GM21367 (cell line): ENCODE results near the gene MRGPRF.

Experiments
- ATAC-seq: cut with Tn5 transposase; IDR thresholded peaks from one replicate; pipeline ENCODE4 v1.9.1; 2021; ENCODE audit not compliant: unreplicated experiment

MRGPRF gene, protein sequence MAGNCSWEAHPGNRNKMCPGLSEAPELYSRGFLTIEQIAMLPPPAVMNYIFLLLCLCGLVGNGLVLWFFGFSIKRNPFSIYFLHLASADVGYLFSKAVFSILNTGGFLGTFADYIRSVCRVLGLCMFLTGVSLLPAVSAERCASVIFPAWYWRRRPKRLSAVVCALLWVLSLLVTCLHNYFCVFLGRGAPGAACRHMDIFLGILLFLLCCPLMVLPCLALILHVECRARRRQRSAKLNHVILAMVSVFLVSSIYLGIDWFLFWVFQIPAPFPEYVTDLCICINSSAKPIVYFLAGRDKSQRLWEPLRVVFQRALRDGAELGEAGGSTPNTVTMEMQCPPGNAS

GRCh38 chr11:69013009-69013951 is at the start of gene MRGPRF:
TSS of gene MRGPRF (minus strand) at chr11:69013246. CDS start at chr11:69009901, 3,345 bp downstream.
- ATAC-seq, result no peak

DNA sequence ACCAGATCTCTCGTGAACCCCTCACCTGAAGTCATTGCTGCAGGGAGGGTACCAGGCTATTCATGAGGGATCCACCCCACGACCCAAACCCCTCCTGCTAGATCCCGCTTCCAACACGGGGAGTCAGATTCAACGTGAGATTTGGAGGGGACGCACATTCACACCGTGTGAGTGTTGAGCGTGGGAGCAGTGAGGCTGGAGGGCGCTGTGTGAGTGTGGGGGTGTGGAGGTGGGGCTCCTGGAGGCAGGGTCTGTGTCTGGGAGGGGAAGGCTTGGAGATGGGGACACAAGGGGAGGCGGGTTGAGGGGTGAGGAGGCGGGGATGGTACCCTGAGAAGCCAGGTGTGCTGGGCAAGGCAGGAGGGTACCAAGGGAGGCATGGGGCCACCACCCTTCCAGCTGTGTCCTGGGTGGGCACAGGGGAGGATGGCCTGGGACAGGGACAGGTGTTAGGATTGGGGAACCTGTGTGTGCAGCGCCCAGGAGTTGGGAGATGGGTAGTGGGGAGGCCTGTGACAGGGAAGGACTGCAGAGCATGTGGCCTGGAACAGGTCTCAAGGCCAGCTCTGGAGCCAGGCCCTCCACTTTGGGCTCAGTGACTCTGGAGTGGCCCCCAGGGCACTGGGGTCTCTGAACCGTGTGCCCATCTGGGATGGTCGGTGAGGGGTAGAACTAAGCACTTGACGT is 49.3 kb upstream of the MRGPRF start:
- no peak for ATAC-seq

DNA sequence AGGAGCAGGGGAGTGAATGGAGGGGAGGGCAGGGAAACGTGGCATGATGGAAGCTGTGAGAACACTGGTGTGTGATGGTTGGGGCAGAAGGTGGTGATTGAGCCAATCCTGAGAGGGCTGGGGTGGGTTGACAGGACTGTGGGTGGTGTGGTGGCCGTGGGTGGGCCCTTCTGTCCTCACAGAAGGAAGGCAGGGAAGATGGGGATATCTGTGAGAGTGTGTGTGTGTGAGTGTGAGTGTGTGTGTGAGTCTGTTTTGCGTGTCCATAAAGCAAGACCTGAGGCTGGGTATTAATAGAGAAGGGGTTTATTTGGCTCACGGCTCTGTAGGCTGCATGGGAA is 48.6 kb upstream of the MRGPRF start:
- no peak for ATAC-seq

GRCh38 chr11:69060806-69061712 is 48.0 kb upstream of the MRGPRF start:
- no peak for ATAC-seq

DNA sequence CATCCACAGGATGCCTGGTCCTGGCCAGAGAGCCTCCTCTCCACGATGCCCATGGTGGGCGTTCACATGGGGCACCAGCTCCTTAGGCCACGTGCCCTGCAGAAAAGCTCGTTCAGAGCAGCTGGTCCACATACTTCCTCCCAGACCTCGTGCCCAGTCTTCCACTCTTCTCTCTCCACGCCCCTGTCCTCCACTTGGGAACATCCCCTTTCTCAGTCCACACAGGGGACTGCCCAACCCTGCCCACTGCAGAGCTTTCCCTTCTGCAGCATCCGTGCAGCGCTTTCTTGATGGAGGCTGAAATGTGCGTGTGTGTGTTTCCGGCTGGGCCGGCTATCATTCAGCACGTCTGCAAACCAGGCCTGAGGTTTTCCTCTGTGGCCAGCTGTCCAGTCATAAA is 46.9 kb upstream of the MRGPRF start:
- ATAC-seq, result no peak

DNA sequence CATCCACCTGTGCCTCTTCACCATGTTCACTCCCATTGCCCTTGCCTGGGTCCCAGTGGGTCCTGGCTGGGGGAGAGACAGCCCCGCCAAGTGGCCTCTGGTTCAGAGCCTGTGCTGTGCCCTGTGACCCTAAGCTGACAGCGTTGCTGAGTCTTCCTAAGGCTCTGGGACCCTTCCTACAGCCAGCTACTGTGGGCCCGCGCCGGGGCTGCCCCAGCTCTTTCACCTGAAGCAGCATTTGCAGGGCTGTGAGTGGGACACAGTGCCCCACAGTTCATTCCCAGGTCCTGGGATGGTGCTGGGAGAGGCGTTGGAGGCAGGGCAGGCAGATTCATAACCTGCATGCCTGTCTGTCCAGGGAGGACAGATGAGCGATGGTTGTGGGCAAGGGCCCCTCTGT is 46.4 kb upstream of the MRGPRF start:
- no peak for ATAC-seq

DNA sequence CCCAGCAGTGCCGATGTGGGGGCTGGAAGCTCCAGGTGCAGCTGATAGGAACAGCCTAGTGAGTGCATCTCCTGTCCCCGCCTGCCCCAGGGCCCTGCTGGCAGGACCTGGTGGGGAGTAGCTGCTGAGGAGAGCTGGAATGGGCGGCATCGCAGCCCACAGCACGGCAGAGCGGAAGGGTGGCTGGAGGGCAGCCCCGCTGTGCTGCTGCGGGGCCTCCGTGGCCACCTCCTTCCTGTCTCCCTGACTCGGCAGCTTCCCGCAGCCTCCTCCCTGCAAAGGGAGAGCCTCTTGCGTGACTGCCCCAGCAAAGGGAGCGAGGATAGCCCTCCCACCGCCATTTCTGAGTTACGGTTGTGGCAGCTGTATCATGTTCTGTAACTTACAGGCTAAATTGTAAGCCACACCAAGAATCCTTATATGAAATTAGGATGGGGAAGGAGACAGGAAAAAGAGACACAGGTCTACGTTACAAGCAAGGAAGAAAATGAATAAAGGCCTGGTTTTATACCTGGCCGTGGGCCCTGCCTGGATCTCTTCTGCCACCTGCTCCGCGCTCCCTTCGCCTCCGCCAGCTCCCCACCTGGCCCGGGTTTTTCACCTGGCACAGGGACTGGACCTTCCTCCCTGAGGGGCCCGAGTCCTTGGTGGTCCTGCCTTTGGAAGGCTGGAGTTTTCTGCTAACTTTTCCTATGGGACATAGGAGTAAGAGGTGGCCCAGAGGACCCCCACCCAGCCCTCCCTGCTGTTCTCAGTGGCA is 45.6 kb upstream of the MRGPRF start:
- no peak for ATAC-seq

GRCh38 chr11:69057801-69058200 is 44.8 kb upstream of the MRGPRF start:
- no peak for ATAC-seq

DNA sequence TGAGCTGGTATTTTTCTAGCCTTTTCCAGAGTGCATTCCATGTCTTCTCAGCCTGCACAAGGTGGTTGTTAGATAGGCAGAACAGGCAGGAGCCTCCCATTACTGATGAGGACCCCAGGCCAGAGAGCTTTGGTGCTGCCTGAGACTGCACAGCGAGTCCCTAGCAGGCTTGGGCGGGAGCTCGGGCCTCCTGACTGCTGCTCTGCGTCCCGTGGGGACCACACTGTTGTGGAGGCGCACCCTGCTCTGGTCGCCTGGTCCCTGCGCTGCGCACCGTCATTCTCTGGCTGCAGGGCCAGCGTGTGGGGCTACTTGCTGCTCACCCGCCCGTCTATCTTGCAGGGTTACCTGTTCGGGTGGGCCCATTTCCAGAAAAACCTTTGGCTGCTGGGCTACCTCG is 44.2 kb upstream of the MRGPRF start:
- no peak for ATAC-seq

GRCh38 chr11:69055598-69056516 is 42.8 kb upstream of the MRGPRF start:
- ATAC-seq, result peak; percentile 55

DNA sequence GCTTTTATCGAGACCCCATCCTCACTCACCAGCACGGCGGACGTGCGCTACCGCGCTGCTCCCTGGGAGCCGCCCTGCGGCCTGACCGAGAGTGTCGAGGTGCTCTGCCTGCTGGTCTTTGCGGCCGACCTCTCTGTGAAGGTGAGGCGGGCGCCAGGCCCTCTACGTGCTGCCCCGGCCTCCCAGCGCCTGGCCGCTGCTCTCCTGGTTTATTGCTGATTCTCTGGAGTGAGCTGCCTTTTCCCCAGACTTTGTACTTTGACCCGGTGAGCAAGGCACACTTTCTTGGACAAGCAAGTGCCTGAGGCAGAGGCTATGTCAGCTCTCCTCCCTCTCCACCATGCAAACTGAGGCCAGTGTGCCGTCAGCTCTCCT is 42.2 kb upstream of the MRGPRF start:
- no peak for ATAC-seq

DNA sequence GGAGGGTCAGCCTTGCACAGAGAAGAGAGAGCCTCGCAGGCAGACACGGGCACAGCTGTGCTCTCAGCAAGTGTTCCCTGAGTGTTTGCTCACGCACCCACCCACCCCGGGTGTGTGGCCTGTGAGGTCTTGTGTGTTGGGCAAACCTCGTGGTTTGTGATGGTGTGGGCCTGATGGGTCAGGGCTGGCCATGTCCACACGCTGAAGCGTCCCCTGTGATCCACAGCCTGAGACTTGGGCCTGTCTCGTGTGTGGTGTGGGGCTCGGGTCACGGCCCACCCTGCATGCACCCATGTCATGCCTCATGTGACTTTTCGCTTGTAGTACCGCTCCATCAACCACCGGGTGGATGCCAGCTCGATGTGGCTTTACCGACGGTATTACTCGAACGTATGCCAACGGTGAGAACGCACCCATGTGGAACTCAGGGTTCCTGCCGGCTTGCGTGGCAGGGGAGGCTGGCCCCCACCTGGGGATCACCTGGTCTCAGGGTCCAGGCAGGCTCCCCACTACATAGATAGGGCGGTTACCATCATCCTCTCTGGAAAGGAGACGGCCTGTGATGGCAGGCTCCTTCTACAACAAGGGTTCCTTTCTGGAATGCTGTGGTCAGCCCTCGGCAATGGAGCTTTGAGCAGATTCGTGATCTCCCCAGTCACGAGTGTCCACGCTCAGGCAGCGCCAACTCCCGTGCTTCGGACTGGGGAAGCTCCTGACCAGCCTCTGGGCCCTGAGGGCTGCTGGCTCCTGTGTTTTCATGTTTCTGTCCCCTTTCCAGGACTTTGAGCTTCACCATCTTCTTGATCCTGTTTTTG is 41.6 kb upstream of the MRGPRF start:
- no peak for ATAC-seq

DNA sequence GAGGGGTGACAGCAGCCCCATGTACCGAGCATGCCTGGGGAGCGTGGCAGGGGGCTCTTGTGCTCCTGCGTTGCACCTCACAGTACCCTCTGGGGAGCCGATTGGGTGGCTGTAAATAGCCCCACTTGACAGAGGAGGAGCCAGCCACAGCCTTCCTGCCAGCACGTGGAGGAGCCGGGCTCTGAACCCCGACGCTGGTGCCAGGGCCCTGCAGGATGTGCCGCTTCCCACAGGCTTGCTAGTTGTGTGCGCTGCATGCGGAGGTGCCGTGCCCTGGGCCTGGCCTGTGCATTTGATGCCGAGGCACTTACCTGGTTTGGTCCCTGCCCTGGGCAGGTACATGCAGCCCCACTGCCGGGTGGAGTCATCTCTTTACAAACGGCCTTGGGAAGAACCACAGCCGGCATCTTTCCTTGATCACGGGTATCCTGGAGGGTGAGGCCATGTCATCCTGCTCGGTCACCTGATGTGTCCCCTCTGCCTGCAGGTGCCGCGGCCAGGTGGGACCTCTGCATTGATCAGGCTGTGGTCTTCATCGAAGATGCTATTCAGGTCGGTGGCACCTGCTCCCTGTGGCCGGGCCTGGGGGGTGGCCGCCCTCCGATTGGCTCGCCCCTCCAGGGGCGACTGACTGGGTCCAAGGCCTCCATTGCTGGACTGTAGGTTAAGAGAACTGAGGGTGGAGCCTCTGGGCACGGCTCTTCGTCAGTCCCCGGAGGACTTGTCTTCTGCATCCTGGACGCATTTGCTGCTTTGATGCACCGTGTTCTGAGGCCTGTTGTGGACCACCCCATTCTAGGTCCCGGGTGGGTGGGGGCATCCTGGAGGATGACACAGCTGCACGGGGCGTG is 40.7 kb upstream of the MRGPRF start:
- ATAC-seq, result no peak

GRCh38 chr11:69053169-69053477 is 40.1 kb upstream of the MRGPRF start:
- ATAC-seq, result no peak

- ATAC-seq, result no peak
Measured at GRCh38 chr11:69052343-69053168, 39.5 kb upstream of the MRGPRF start.
